H9 (cell line): ENCODE results near the gene PROSER3. TPM values are rescaled to one million over a fixed set of nuclear protein-coding genes. Genes with fewer than 3 reads are reported as not detected.

Source experiments
- DNase-seq: peaks from one replicate; pipeline ENCODE4 v3.0.0-alpha.2; 2017
- H2AFZ ChIP-seq: one replicate; pipeline ENCODE4 v1.6.1; 2013; ENCODE audit warnings: mild to moderate bottlenecking, low read length, control low read depth, moderate library complexity
- H2AK5ac ChIP-seq: 2 replicates; pipeline ENCODE4 v1.6.1; 2013; ENCODE audit warnings: low read length, control low read depth, mixed read lengths; ENCODE audit not compliant: insufficient read length
- H2BK120ac ChIP-seq: one replicate; pipeline ENCODE4 v1.6.1; 2013; ENCODE audit warnings: low read depth, mild to moderate bottlenecking, low read length, control low read depth, inconsistent platforms; ENCODE audit not compliant: poor library complexity, severe bottlenecking
- H2BK12ac ChIP-seq: 2 replicates; pipeline ENCODE4 v1.6.1; 2013; ENCODE audit warnings: low read length, control low read depth, mixed read lengths, low read depth; ENCODE audit not compliant: insufficient read length
- H2BK15ac ChIP-seq: 2 replicates; pipeline ENCODE4 v1.6.1; 2013; ENCODE audit warnings: low read depth, low read length, control low read depth
- H2BK20ac ChIP-seq: one replicate; pipeline ENCODE4 v1.6.1; 2013; ENCODE audit warnings: low read depth, mild to moderate bottlenecking, low read length, control low read depth, inconsistent platforms; ENCODE audit not compliant: poor library complexity, severe bottlenecking
- H2BK5ac ChIP-seq: 2 replicates; pipeline ENCODE4 v1.6.1; 2013; ENCODE audit warnings: low read length, control low read depth, mixed read lengths; ENCODE audit not compliant: insufficient read length
- H3K14ac ChIP-seq: 2 replicates; pipeline ENCODE4 v1.6.1; 2013; ENCODE audit warnings: low read length, control low read depth; ENCODE audit not compliant: insufficient read depth
- H3K18ac ChIP-seq: 2 replicates; pipeline ENCODE4 v1.6.1; 2013; ENCODE audit warnings: low read depth, mild to moderate bottlenecking, mixed read lengths, low read length, control low read depth; ENCODE audit not compliant: insufficient read length
- H3K23ac ChIP-seq: 2 replicates; pipeline ENCODE4 v1.6.1; 2013; ENCODE audit warnings: low read length, control low read depth, mixed read lengths, low read depth; ENCODE audit not compliant: insufficient read length
- H3K23me2 ChIP-seq: 2 replicates; pipeline ENCODE4 v1.6.1; 2013; ENCODE audit warnings: low read depth, mild to moderate bottlenecking, mixed read lengths, low read length, control low read depth; ENCODE audit not compliant: insufficient read length, poor library complexity, severe bottlenecking
- H3K27ac ChIP-seq: 2 replicates; pipeline ENCODE4 v1.5.1; 2013; ENCODE audit warnings: low read length, control low read depth, mixed read lengths, low read depth; ENCODE audit not compliant: insufficient read length
- H3K27me3 ChIP-seq: 2 replicates; pipeline ENCODE4 v1.6.1; 2013; ENCODE audit warnings: low read length, control low read depth, inconsistent platforms; ENCODE audit not compliant: insufficient read depth
- H3K4ac ChIP-seq: 2 replicates; pipeline ENCODE4 v1.6.1; 2013; ENCODE audit warnings: low read depth, mild to moderate bottlenecking, control low read depth, inconsistent platforms, low read length, moderate library complexity
- H3K4me1 ChIP-seq: 2 replicates; pipeline ENCODE4 v1.6.1; 2013; ENCODE audit warnings: low read length, control low read depth, inconsistent platforms; ENCODE audit not compliant: insufficient read depth
- H3K4me2 ChIP-seq: 2 replicates; pipeline ENCODE4 v1.6.1; 2013; ENCODE audit warnings: low read length, control low read depth, mixed read lengths; ENCODE audit not compliant: insufficient read length, insufficient read depth
- H3K56ac ChIP-seq: 2 replicates; pipeline ENCODE4 v1.6.1; 2013; ENCODE audit warnings: low read depth, mild to moderate bottlenecking, mixed read lengths, low read length, control low read depth; ENCODE audit not compliant: insufficient read length
- H3K79me1 ChIP-seq: 2 replicates; pipeline ENCODE4 v1.6.1; 2013; ENCODE audit warnings: low read depth, mild to moderate bottlenecking, moderate library complexity, low read length, control low read depth, inconsistent platforms; ENCODE audit not compliant: insufficient read depth, poor library complexity, severe bottlenecking
- H3K79me2 ChIP-seq: 2 replicates; pipeline ENCODE4 v1.6.1; 2013; ENCODE audit warnings: low read length, control low read depth, inconsistent platforms; ENCODE audit not compliant: insufficient read depth
- H3K9ac ChIP-seq: 2 replicates; pipeline ENCODE4 v1.6.1; 2013; ENCODE audit warnings: low read length, control low read depth, mixed read lengths; ENCODE audit not compliant: insufficient read length; ENCODE audit errors: extremely low read depth
- H3K9me3 ChIP-seq: one replicate; pipeline ENCODE4 v1.6.1; 2013; ENCODE audit warnings: low read depth, low read length, inconsistent platforms; ENCODE audit not compliant: control insufficient read depth
- H3T11ph ChIP-seq: one replicate; pipeline ENCODE4 v1.6.1; 2013; ENCODE audit warnings: mild to moderate bottlenecking, low read length, control low read depth, inconsistent platforms
- H4K20me1 ChIP-seq: one replicate; pipeline ENCODE4 v1.6.1; 2013; ENCODE audit not compliant: control insufficient read depth, insufficient read length, insufficient read depth
- H4K5ac ChIP-seq: 2 replicates; pipeline ENCODE4 v1.6.1; 2013; ENCODE audit warnings: low read depth, mild to moderate bottlenecking, mixed read lengths, low read length, control low read depth; ENCODE audit not compliant: insufficient read length
- H4K8ac ChIP-seq: replicated peaks from 2 replicates; pipeline ENCODE4 v1.6.1; 2013; ENCODE audit warnings: low read length, control low read depth, mixed read lengths, low read depth; ENCODE audit not compliant: insufficient read length
- H4K91ac ChIP-seq: 2 replicates; pipeline ENCODE4 v1.6.1; 2013; ENCODE audit warnings: low read depth, mild to moderate bottlenecking, moderate library complexity, mixed read lengths, low read length, control low read depth; ENCODE audit not compliant: insufficient read length
- H3K27ac Mint-ChIP-seq, 3 experiments: 2 replicates in 2 of 3; 3 replicates in 1 of 3; pipeline ENCODE4 v1.8.0; 2020 to 2021; ENCODE audit warnings: mixed read lengths in 3 of 3, mild to moderate bottlenecking in 1 of 3, moderate library complexity in 1 of 3
- H3K27me3 Mint-ChIP-seq: 2 replicates; pipeline ENCODE4 v1.8.0; 2021; ENCODE audit warnings: low read depth, mild to moderate bottlenecking, moderate library complexity, mixed read lengths
- H3K36me3 Mint-ChIP-seq, 3 experiments: 2 replicates in 2 of 3; 3 replicates in 1 of 3; pipeline ENCODE4 v1.8.0; 2020 to 2021; ENCODE audit warnings: low read depth in 3 of 3, mixed read lengths in 3 of 3; ENCODE audit not compliant: insufficient read depth in 1 of 3
- H3K4me1 Mint-ChIP-seq, 2 experiments: 2 replicates each; pipeline ENCODE4 v1.8.0; 2020; ENCODE audit warnings: mixed read lengths in 2 of 2
- H3K4me3 Mint-ChIP-seq, 2 experiments: 2 replicates in 1 of 2; 3 replicates in 1 of 2; pipeline ENCODE4 v1.8.0; 2020 to 2021; ENCODE audit warnings: mild to moderate bottlenecking in 2 of 2, mixed read lengths in 2 of 2, moderate library complexity in 1 of 2
- H3K9me3 Mint-ChIP-seq, 2 experiments: 2 replicates in 1 of 2; 3 replicates in 1 of 2; pipeline ENCODE4 v1.8.0; 2020; ENCODE audit warnings: mild to moderate bottlenecking in 2 of 2, mixed read lengths in 2 of 2, moderate library complexity in 1 of 2
- CTCF ChIP-seq: fragments of 200-600 bp; sonication (generic); conservative IDR thresholded peaks from 3 replicates; pipeline ENCODE4 v1.8.0; 2021; ENCODE audit warnings: antibody characterized with exemption, mild to moderate bottlenecking
- WGBS: extraction: QIAGEN DNeasy Blood & Tissue Kit; methylation state at CpG from one replicate; pipeline ENCODE4 v1.1.7; 2013; ENCODE audit warnings: missing lambda C conversion rate, low lambda C conversion rate, mixed read lengths; ENCODE audit not compliant: insufficient read length; ENCODE audit errors: extremely low coverage; 5-methylcytosine and 5-hydroxymethylcytosine counted together
- total RNA-seq: library from RNA; stranded (reverse); gene quantifications from 2 replicates; pipeline ENCODE4 v1.2.1, GENCODE V29; 2021

PROSER3 gene
- total RNA-seq, 1 experiment from 2014 or later = 29.1 TPM

- peaks cover 18% of the 10 kb centered on the region for H3K23me2 ChIP-seq
- H3K36me3 Mint-ChIP-seq = peaks cover 28 to 49% (median 49%) of the 10 kb centered on the region in 3 experiments; a peak in 6 of 7 replicates
- H3K27me3 ChIP-seq = no peaks in the 10 kb centered on the region
- no peak overlapping the region for H2BK5ac ChIP-seq
- no peak overlapping the region for H3K56ac ChIP-seq
- H3K4me3 Mint-ChIP-seq = no peak overlapping the region; a peak in 1 of 5 replicates
- no peaks in the 10 kb centered on the region; the same call in 1 of the 2 replicates for H3K27me3 Mint-ChIP-seq
- H3K9me3 ChIP-seq = no peaks in the 10 kb centered on the region
- no peak overlapping the region for H3K14ac ChIP-seq
- H3K27ac ChIP-seq = no peak overlapping the region
- no peak overlapping the region for H3K4ac ChIP-seq
- H3K9ac ChIP-seq = no peak overlapping the region
- H3K27ac Mint-ChIP-seq = peak overlapping the region in 2 of 3 experiments; percentile 11 to 89; a peak in 1 of 7 replicates
- H3K4me1 ChIP-seq = peaks cover 4% of the 10 kb centered on the region; the same call in 1 of the 2 replicates
- no peak for DNase-seq
- WGBS = no CpG with 5 or more reads among the region's 9 CpGs
- H2AFZ ChIP-seq = no peak overlapping the region
- no peak overlapping the region for H3K18ac ChIP-seq
- peaks cover 6% of the 10 kb centered on the region for H4K20me1 ChIP-seq
- H4K5ac ChIP-seq = no peak overlapping the region
- H4K91ac ChIP-seq = no peak overlapping the region
- H3K79me2 ChIP-seq = peaks cover 11% of the 10 kb centered on the region; the same call in 1 of the 2 replicates
- H3K9me3 Mint-ChIP-seq = no peaks in the 10 kb centered on the region; a peak in 1 of 5 replicates
- H3K23ac ChIP-seq = no peak overlapping the region
- H3K4me2 ChIP-seq = no peak overlapping the region
- H2BK20ac ChIP-seq = no peak overlapping the region
- no peak overlapping the region for H2AK5ac ChIP-seq
- no peaks in the 10 kb centered on the region for H3K79me1 ChIP-seq
- no peak overlapping the region for H3T11ph ChIP-seq
- H2BK12ac ChIP-seq = no peak overlapping the region
- H2BK15ac ChIP-seq = no peak overlapping the region
- H4K8ac ChIP-seq = no peak overlapping the region
- peaks cover 21% of the 10 kb centered on the region in 2 experiments for H3K4me1 Mint-ChIP-seq
- no peak for TF ChIP-seq CTCF
- H2BK120ac ChIP-seq = no peak overlapping the region
Measured at GRCh38 chr19:35720163-35720524, 37.8 kb upstream of the PROSER3 start.
